Iris pigment epithelial cell (primary cell): ENCODE results near the gene NUMB.
"Not testable (repeated sequence)": the region's sequence is repeated elsewhere in the genome, so short reads cannot be mapped to it uniquely, and the experiment has no call there.

Experiments
- DNase-seq: peaks from one replicate; pipeline ENCODE4 v3.0.0-alpha.2; 2011; ENCODE audit warnings: low read depth

NUMB gene

GRCh38 chr14:73465823-73466532 lies 7.6 kb upstream of the NUMB start:
- DNase-seq, result peak; percentile 39

GRCh38 chr14:73463411-73463810 lies 5.1 kb upstream of the NUMB start:
- peak; percentile 99 for DNase-seq

GRCh38 chr14:73462815-73463214 lies 4.5 kb upstream of the NUMB start:
- no peak for DNase-seq

GRCh38 chr14:73462048-73462715 lies 3.8 kb upstream of the NUMB start:
- DNase-seq, result peak; percentile 55

- DNase-seq, result no peak
Observed at GRCh38 chr14:73461478-73462047, 3.2 kb upstream of the NUMB start.

GRCh38 chr14:73460691-73461127 lies 2.4 kb upstream of the NUMB start:
- DNase-seq, result peak; percentile 78

GRCh38 chr14:73459959-73460358 lies 1.6 kb upstream of the NUMB start:
- DNase-seq, result no peak

- DNase-seq, result no peak
Observed at GRCh38 chr14:73457924-73458182, 493 bp downstream of the NUMB start.

GRCh38 chr14:73457041-73457923 lies 1.1 kb downstream of the NUMB start:
- DNase-seq, result peak; percentile 35

- DNase-seq, result no peak
Observed at GRCh38 chr14:73455294-73455693, 3.1 kb downstream of the NUMB start.

- peak; percentile 97 for DNase-seq
Observed at GRCh38 chr14:73452341-73453186, 5.8 kb downstream of the NUMB start.

- no peak for DNase-seq
Observed at GRCh38 chr14:73443758-73444157, 14.6 kb downstream of the NUMB start.

GRCh38 chr14:73441286-73441685 lies 17.1 kb downstream of the NUMB start:
- DNase-seq, result no peak

- no peak for DNase-seq
Observed at GRCh38 chr14:73438993-73439392, 19.4 kb downstream of the NUMB start.

GRCh38 chr14:73437206-73437605 lies 21.1 kb downstream of the NUMB start:
- DNase-seq, result no peak

GRCh38 chr14:73432124-73432523 lies 26.2 kb downstream of the NUMB start:
- no peak for DNase-seq

GRCh38 chr14:73428353-73428824 lies 30.0 kb downstream of the NUMB start:
- peak; percentile 58 for DNase-seq

GRCh38 chr14:73427516-73428264 lies 30.7 kb downstream of the NUMB start:
- DNase-seq, result peak; percentile 65

- DNase-seq, result peak; percentile 93
Observed at GRCh38 chr14:73426877-73427276, 31.5 kb downstream of the NUMB start.

- DNase-seq, result peak; percentile 56
Observed at GRCh38 chr14:73424453-73424852, 33.9 kb downstream of the NUMB start.

- DNase-seq, result not testable (repeated sequence)
Observed at GRCh38 chr14:73423092-73423491, 35.3 kb downstream of the NUMB start.
